OCI-LY3 (cell line): ENCODE results near the gene REL.

ENCODE experiments used
- EZH2phosphoT487 ChIP-seq: fragments of 200-600 bp; shearing (Covaris generic); IDR thresholded peaks from 2 replicates; pipeline ENCODE4 v1.6.1; 2018; ENCODE audit warnings: antibody characterized with exemption, mixed run types, low read depth
- TF ChIP-seq, protein P1 (sequence below): fragments of 200-600, 300-600 bp; sonication (generic); IDR thresholded peaks from 2 replicates; pipeline ENCODE4 v1.5.1; 2014; ENCODE audit warnings: antibody characterized with exemption, low read length, low read depth

GRCh38 chr2:60964651-60965498 lies 83.5 kb downstream of the REL start:
- TF ChIP-seq, protein P1, sequence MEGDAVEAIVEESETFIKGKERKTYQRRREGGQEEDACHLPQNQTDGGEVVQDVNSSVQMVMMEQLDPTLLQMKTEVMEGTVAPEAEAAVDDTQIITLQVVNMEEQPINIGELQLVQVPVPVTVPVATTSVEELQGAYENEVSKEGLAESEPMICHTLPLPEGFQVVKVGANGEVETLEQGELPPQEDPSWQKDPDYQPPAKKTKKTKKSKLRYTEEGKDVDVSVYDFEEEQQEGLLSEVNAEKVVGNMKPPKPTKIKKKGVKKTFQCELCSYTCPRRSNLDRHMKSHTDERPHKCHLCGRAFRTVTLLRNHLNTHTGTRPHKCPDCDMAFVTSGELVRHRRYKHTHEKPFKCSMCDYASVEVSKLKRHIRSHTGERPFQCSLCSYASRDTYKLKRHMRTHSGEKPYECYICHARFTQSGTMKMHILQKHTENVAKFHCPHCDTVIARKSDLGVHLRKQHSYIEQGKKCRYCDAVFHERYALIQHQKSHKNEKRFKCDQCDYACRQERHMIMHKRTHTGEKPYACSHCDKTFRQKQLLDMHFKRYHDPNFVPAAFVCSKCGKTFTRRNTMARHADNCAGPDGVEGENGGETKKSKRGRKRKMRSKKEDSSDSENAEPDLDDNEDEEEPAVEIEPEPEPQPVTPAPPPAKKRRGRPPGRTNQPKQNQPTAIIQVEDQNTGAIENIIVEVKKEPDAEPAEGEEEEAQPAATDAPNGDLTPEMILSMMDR = no peak
- TF ChIP-seq EZH2phosphoT487 = no peak
